Caki2 (cell line): Measurements from ENCODE around the gene BTRC. TPM values are rescaled to one million over a fixed set of nuclear protein-coding genes. Genes with fewer than 3 reads are reported as not detected.
A peak's percentile ranks its signal among the peaks of the same experiment; 100 is the strongest.

Experiments used
- DNase-seq: peaks from one replicate; pipeline ENCODE4 v3.0.0-alpha.2; 2015; ENCODE audit warnings: low read depth
- in situ Hi-C: cut with HindIII; loops from 2 replicates; pipeline ENCODE4 v1.10.0; 2016; ENCODE audit warnings: low sequenced_read_pairs, low pct_unique_long_range_greater_than_20kb, mixed read lengths
- total RNA-seq: library from RNA; depleted of rRNA; stranded (reverse); fragments of >200 nt; shearing (Covaris generic); gene quantifications from 2 replicates; pipeline ENCODE4 v1.2.3, GENCODE V29; 2014; ENCODE audit warnings: low replicate concordance

Gene BTRC
- total RNA-seq, 1 experiment from 2014 or later, result 11.3 TPM

DNA sequence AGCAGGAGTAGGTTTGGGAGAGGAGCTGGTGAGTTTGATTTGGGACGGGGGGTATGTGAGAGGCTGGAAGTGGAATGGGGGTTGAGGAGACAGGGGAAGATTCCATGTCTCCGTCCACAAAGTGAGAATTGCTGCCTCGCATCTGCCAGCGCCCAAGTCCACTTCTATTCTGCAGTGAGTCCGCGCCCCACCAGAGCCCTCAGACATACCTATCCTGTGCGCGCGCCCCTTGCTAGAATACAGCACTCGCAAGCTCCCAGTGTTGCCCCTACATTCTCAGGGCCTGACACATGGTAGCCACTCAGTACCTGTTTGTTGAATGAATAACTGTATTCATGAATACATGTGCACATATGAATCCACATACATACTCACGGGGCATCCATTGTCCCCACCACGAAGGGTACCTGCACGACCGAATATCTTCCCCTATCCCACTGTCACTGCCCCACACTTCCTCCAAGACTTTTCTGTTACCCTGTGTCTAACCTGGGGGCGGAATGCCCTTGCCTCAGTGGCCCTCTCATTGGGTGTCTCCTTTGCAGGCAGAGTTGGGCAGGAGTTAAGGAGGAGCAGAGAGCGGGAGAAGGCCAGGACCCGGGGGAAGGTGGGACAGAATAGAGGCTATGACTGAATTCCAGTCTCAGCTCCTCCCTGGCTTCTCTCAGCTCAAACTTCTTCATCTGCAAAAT is 214.2 kb downstream of the BTRC start:
- in situ Hi-C loops, result no loop called here
- DNase-seq, result no peak

DNA sequence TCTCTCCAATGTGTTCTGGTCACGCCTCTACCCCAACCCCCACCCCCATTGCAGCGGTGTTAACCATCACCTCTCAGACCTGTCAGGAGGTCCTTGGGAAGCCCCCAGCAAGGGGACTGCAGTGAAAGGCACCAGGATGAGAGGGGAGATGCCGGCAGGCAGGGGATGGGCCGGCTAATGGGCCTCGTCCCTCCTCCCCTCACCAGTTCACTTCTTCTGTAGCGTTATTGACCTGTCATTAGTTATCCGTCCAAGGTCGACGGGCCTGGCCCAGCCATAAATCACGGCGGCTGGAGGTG is 215.3 kb downstream of the BTRC start:
- in situ Hi-C loops, result no loop called here

DNA sequence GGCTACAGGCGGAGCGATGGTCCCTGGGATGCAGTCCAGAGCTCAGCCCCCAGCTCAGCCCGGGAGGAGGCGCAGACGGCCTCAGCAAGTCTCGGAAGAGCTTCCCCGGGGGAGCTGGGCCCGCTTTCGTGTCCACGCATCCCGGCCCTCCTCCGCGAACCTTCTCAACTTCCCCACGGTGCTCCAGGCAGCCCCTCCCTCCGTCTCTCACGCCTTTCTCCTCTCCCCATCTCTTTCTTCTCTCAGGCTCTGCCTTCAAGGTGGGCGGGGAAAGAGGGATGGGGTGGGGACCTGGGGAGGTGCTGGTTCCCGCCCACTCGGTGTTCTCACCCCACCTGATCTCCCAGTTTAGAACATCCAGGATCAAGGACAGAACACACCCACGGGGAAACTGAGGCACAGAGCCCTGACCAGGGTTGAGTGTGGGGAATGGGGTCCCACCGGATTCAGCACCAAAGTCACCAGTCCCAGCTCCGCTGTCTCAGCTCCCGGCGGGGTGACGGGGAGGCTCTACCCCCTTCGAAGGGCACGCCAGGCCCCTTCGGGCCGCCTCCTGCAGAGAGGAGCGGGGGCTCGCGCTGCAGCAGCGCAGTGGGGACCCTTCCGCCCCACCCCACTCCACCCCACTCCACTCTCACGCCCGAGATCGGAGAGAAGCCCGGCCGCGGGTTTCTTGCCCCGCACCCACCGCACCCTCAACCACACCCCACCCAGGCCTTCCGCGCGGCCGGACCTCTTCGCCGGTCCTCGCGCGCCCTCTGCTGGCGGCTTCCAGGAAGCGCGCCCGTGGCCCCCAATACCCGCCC is 215.9 kb downstream of the BTRC start:
- DNase-seq, result peak; percentile 66
- in situ Hi-C loops, result no loop called here

More for the DNA sequence above, 215.3 kb downstream of the BTRC start:
- DNase-seq, result no peak

DNA sequence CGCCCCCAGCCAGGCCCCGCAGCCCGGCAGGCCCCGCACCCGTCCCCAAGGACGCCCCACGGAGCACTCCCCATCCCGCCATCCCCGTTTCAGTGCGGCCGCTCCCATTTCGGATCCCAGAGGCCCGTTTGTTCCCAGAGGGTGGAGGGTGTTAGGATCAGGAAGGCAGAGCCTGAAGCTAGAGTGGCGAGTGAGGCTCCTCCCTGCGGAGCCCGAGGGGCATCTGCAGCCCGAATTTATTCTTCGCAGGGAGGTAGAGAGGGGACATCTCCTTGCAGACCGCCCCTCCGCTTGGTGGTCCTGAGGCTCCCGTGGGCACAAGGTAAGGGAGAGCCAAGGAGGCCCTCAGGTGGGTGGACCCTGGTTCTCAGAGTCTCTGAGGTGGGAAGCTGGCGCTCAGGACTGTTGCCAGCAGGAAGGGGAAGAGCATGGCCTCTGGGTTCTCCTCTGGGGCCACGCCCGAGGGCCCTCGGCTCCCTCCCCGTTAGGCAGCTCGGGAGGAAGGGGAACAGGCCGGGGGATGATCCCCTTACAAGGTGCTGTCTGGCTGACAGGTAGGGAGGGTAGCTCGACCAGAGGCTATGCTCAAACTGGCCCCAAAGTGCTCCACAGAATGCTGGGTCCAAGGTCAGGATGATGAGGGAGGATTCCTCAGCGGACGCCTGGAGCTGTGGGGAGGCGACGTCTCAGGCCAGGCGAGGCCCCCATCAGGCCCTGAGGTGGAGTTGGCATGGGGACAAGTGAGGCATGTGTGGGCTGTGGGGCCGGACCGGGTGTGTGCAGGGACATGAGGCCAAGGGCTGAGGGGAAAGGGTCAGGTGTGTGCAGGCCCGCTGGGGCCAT is 216.7 kb downstream of the BTRC start:
- in situ Hi-C loops, result no loop called here
- peak; percentile 25 for DNase-seq

DNA sequence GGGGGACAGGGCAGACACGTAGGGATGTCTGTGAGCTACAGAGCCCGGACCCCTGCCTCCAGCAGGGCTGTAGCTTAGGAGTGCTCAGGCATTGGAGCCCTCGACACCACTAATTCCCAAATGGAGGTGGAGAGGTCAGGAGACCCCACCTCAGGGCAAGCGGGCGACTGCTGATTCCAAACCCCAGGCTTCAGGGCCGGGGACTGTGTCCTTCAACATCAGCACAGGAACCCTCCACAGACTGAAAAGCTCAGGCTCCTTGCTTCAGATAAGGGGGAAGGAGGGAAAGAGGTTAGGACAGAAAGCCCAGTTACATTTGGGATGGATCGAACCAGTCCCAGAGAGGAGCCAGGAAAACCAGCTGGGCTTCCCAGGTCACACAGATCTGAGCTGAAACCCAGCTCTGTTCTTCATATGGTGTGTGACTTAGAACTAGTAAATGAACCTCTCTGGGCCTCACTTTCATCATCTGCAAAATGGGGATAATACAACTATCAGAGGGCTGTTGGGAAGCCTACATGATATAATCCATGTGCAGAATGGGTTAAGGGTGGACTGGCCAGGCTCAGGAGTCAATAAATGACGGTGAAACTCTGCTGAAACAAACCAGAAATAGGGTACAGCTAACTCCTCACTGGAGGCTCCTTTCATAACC is 217.4 kb downstream of the BTRC start:
- no peak for DNase-seq
- in situ Hi-C loops, result no loop called here

DNA sequence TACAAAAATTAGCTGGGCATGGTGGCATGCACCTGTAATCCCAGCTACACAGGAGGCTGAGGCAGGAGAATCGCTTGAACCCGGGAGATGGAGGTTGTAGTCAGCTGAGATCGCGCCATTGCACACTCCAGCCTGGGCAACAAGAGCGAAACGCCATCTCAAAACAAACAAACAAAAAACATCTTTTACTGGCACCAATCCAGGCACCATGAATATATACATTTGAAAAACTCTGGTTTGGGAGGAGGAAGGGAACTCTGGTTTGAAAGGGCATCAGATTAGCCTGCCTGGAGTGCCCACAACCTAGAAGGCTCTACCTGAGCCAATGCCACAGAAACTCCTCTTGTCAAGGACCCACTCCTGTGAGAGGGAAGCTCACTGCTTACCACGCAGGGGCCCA is 218.2 kb downstream of the BTRC start:
- in situ Hi-C loops, result no loop called here
- no peak for DNase-seq

DNA sequence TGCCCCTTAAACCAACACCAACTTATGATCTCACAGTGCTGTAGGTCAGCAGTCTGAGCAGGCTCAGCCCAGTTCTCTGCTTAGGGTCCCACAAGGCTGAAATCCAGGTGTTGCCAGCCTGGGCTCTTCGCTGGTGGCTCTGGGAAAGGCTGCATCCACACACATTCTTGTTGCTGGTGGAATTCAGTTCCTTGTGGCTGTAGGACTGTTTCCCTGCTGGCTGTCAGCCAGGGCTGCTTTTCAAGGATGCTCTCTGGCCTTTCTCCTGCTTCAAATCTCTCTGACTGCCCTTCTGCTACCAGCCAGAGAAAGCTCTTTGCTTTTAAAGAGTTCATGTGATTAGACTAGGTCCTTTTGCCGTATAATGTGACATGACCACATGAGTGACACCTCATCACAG is 218.8 kb downstream of the BTRC start:
- DNase-seq, result no peak
- in situ Hi-C loops, result no loop called here

DNA sequence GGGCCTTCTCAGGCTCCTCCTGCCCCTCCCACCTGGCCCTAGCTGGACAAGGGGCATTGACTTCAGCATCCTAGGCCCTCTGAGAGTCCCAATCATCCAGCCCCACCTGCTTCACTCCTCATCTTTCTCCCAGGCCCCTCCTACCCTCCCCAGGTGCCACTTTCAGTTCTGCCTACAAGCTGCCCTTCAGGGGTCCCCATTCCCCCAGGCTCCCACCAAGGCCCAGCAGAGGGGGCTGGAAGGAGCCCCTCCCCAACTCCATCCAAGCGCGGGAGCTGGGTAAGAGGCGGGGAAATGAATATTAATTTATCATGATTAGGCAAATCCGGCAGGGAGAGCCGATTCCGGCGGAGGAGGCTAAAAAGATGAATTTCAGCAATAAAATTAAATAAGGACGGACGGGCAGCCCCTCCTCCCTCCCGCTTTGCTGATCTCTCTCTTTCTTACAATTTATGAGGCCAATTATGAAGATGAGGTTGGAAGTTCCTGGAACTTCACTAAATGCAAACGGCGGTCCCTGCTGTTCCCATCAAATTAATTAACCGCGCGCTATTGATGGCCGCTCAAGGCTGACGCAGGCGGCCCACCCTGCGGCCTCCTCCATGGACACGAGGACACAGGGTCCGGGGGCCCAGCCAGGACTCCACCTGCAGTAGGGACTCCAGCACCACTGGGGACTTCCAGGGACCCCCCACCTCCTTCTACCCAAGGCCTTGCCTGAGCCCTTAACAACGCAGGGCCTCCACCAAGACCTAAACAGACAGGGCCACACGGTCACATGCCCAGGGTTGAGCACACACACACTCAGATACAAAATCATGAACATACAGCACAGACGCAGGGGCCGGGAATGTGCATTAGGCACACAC is 220.2 kb downstream of the BTRC start:
- no peak for DNase-seq
- in situ Hi-C loops, result no loop called here

DNA sequence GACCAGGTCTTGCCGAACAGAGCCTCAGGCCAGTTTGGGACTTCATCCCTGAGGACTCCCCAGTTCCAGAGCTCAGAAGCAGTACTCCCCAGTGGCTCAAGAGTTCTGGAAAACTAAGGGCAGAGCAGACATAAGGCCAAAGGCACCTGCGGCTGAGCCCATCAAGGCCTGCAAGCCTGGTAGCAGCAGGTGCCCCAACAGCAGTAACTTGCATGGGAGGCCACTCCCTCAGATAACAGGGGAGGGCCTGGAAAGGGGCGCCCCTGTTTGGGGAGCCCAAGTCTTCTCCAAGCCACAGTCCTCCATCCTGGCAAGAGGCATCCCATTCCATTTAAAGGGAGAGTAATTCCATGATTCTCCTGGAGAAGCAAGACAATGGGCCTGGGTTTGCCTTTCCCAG is 221.1 kb downstream of the BTRC start:
- in situ Hi-C loops, result no loop called here
- DNase-seq, result no peak

DNA sequence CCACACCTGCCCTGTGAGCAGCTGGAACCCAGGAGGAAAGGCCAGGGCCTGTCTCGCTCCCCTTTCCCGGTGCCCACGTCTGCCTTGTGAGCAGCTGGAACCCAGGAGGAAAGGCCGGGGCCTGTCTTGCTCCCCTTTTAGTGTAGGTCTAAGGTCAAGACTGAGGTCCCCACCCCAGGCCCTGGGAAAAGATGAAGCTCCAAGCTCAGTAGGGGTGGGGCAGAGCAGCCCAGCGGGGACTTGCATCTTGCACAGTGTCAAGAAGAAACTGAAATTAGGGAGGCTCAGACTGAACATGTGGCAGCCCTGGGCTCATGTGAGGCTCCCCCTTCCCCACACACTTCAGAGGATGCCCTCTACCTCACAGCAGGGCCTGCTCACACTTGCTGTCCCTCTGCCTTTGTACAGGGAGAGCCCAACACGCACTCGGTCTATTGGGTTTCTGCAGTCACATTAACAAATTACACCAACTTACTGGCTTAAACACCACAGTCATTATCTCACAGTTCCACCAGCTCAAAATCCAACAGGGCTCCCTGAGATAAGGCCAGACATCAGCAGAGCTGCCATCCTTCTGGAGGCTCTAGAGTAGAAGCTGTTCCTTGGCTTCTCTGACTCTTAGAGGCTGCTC is 221.7 kb downstream of the BTRC start:
- in situ Hi-C loops, result no loop called here
- DNase-seq, result no peak

DNA sequence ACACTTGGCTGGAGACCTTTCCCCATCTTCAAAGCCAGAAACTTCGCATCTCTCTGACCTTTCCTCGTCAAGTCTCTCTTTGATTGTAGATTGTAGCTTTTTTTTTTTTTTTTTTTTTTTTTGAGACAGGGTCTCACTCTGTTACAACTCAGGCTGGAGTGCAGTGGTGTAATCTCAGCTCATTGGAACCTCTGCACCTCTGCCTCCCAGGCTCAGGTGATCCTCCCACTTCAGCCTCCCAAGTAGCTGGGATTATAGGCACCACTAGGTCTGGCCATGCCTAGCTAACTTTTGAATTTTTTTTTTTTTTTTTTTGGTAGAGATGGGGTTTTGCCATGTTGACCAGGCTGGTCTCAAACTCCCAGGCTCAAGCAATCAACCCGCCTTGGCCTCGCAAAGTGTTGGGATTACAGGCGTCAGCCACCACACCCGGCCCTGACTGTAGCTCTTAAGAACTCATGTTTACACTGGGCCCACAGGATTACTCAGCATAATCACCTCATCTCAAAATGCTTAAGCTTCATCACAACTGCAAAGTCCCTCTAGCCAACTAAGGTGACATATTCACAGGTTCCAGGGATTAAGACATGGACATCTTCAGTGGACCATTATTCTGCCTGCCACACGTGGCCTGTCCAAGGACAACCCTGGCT is 222.4 kb downstream of the BTRC start:
- in situ Hi-C loops, result no loop called here
- peak; percentile 22 for DNase-seq

DNA sequence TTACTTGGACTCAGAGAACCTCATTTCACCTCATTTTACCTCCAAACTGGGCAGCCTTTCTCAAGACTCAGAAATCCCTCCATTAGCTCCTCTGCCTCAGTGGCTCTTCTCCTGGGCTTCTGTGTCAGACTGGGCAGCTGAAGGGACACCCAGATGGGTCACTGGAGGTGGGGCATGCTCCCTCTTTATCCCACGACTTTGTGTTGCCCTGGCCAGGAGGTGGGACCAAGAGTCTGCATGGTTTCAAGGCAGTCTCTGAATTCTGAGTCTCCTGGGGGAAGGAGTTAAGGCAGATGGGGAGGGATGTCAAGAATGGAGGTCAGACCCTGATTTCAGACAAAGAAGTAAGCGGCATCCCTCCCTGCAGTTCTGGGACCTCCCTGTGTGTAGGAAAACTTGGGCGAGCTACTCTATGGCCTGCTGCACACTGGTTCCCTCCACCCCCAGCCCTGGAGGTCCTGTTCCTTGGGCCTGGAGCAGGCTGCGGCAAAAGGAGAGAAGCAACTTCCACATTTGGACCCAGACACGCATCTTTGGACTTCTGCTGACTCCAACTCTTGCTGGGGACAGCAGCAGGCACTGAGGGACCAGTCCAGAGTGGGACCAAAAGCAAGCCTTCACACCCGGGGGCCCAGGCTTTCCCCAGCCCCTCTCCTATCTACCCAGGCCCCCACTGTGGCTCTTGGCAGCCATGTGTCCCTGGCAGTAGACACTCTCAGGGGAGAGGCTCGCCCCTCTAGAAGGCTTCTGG is 223.3 kb downstream of the BTRC start:
- DNase-seq, result no peak
- in situ Hi-C loops, result no loop called here

DNA sequence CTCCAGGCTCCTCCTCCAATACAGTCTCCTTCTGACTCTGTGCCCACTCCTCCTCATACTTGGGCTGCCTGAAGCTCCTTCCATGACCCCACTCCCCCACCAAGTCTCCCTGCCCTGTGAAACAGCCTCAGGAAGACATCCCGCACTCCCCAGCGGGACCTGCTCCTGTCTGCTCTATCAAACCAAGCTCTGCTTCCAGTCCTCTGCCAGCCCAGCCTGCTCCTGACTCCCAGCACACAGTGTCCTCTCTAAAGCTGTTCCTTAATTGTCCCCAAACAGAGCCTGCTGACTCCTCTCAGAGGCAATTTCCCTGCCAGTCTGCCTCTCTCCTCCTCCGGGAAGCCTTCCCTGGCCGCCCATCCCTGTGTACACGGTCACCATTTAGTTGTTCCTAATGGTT is 224.2 kb downstream of the BTRC start:
- in situ Hi-C loops, result no loop called here
- DNase-seq, result no peak

DNA sequence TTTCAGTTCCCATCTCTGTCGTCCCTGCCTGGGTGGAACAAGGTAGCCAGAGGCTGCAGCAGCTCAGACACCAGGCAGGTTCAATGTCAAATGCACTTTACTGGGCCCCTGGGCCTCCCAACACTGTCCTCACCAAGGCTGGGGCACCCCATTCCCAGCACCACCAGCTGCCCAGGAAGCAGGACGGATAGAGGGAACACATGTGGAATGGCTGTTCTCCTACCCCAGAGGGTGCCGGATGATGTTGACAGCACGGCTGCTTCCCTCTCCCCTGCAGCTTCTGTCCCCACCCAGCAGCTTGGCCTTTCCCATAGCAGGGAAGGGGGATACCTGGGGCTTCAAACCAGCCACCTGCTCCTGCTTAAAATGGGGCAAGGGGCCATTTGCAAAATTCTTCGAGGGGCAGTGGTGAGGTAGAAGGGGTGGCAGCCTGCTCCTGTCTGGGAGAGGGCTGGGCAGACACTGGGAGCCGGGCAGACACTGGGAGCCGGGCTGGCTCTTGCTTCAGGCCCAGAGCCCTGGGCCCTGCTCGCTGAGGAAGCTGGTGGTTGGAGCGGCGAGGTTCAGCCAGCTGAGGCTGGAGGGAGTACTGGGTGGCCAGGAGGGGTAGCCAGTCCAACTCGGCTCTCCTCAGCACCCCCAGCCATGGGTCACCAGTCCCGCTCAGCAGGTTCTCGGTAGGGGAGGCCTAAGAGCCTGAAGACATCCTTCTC is 225.0 kb downstream of the BTRC start:
- in situ Hi-C loops, result no loop called here
- no peak for DNase-seq

DNA sequence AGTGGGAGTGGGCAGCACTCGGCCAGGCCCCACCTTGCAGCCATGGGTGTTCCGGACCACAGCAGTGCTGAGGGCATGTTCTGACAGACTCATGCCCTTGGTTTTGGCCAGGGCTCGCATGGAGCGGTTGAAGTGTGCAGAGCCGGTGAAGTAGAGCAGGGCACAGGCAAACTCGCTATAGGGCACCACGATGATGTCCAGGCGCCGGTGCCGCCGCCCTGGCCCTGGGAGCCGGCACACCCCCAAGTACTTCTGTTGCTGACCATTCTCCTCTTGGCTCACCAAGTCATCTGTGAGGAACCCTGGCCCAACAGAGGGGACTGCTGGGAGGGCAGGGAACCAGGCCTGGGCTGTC is 225.5 kb downstream of the BTRC start:
- in situ Hi-C loops, result no loop called here
- DNase-seq, result no peak
